OCI-LY3 (cell line): ENCODE results near the gene IL22RA1.

Experiments
- EZH2phosphoT487 ChIP-seq: fragments of 200-600 bp; shearing (Covaris generic); IDR thresholded peaks from 2 replicates; pipeline ENCODE4 v1.6.1; 2018; ENCODE audit warnings: antibody characterized with exemption, mixed run types, low read depth
- TF ChIP-seq, protein P1 (sequence below): fragments of 200-600, 300-600 bp; sonication (generic); IDR thresholded peaks from 2 replicates; pipeline ENCODE4 v1.5.1; 2014; ENCODE audit warnings: antibody characterized with exemption, low read length, low read depth

DNA sequence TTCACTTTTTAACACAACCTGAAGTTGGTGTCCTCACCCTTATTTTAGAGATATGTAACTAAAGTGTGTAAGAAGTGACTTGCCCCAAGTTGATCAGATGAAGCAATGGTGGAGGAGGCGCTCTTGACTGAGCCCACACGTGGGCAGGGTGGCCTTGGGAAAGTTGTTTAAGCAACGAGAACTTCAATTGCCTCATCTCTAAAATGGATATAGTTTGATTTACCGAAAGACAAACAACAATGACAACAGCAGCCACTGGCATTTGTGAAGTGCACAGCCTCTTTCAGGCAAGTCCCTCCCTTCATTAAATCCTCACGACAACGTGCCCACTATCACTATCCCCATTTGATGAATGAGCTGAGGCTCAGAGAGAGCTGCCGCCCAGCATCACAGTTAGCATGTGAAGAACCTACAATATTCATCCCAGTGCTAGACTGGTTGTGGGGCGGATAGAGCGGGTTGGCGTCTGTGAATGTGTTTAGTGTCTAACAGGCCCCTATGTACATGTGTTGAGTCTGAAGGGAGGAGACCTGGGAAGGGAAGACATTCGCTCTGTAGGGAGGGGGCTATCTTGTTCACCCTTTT is 3.0 kb downstream of the IL22RA1 start:
- TF ChIP-seq, protein P1, sequence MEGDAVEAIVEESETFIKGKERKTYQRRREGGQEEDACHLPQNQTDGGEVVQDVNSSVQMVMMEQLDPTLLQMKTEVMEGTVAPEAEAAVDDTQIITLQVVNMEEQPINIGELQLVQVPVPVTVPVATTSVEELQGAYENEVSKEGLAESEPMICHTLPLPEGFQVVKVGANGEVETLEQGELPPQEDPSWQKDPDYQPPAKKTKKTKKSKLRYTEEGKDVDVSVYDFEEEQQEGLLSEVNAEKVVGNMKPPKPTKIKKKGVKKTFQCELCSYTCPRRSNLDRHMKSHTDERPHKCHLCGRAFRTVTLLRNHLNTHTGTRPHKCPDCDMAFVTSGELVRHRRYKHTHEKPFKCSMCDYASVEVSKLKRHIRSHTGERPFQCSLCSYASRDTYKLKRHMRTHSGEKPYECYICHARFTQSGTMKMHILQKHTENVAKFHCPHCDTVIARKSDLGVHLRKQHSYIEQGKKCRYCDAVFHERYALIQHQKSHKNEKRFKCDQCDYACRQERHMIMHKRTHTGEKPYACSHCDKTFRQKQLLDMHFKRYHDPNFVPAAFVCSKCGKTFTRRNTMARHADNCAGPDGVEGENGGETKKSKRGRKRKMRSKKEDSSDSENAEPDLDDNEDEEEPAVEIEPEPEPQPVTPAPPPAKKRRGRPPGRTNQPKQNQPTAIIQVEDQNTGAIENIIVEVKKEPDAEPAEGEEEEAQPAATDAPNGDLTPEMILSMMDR, result no peak
- no peak for TF ChIP-seq EZH2phosphoT487
